ENCODE measurements around the gene STIMATE.

- TF ChIP-seq CTCF (conservative IDR thresholded peaks at IDR 0.05; ENCODE audit: low read depth, low read length) (no peak), POLR2A (IDR thresholded peaks at IDR 0.05; ENCODE audit: low read depth, low read length) (no peak), BHLHE40 (IDR thresholded peaks at IDR 0.05; ENCODE audit: low read depth, low read length) (no peak), MXI1 (IDR thresholded peaks at IDR 0.05; ENCODE audit: borderline replicate concordance, low read depth, low read length) (no peak), CHD1 (IDR thresholded peaks at IDR 0.05; ENCODE audit: low read depth, low read length) (no peak), MAZ (IDR thresholded peaks at IDR 0.05; ENCODE audit: borderline replicate concordance, low read depth, low read length) (no peak), MAFK (IDR thresholded peaks at IDR 0.05; ENCODE audit: low read depth, low read length) (no peak), SMC3 (IDR thresholded peaks at IDR 0.05; ENCODE audit: low read depth, low read length) (no peak), RAD21 (IDR thresholded peaks at IDR 0.05; ENCODE audit: low read length) (no peak), RFX5 (IDR thresholded peaks at IDR 0.05; ENCODE audit: low read depth, low read length) (no peak), CEBPB (IDR thresholded peaks at IDR 0.05; ENCODE audit: low read depth, low read length) (no peak)
- TF ChIP-seq, protein P1, sequence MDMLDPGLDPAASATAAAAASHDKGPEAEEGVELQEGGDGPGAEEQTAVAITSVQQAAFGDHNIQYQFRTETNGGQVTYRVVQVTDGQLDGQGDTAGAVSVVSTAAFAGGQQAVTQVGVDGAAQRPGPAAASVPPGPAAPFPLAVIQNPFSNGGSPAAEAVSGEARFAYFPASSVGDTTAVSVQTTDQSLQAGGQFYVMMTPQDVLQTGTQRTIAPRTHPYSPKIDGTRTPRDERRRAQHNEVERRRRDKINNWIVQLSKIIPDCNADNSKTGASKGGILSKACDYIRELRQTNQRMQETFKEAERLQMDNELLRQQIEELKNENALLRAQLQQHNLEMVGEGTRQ (IDR thresholded peaks at IDR 0.05; ENCODE audit: low read depth, low read length): no peak
Observed at GRCh38 chr3:52870471-52870870, 26.9 kb downstream of the STIMATE start.

Measured in IMR-90 (cell line).